WERI-Rb-1 (cell line): ENCODE data around the gene EZH1.
"Not testable (repeated sequence)": the region's sequence is repeated elsewhere in the genome, so short reads cannot be mapped to it uniquely, and the experiment has no call there.

Experiments
- DNase-seq: peaks from one replicate; pipeline ENCODE4 v3.0.0-alpha.2; 2020
- H3K27ac ChIP-seq: fragments of 250-450 bp; sonication (Bioruptor Pico); 2 replicates; pipeline ENCODE4 v1.5.1; 2020; ENCODE audit warnings: mild to moderate bottlenecking, moderate library complexity
- H3K27me3 ChIP-seq: fragments of 250-450 bp; sonication (Bioruptor Pico); 2 replicates; pipeline ENCODE4 v1.5.1; 2021; ENCODE audit warnings: mild to moderate bottlenecking, low read depth, moderate library complexity; ENCODE audit not compliant: insufficient read depth, severe bottlenecking
- H3K36me3 ChIP-seq: fragments of 250-450 bp; sonication (Bioruptor Pico); 2 replicates; pipeline ENCODE4 v1.5.1; 2020; ENCODE audit warnings: mild to moderate bottlenecking, moderate library complexity
- H3K4me3 ChIP-seq: 2 replicates; pipeline ENCODE4 v1.5.1; 2011; ENCODE audit warnings: low read depth, mild to moderate bottlenecking, control low read depth, low read length
- H3K9me3 ChIP-seq: fragments of 250-450 bp; sonication (Bioruptor Pico); 2 replicates; pipeline ENCODE4 v1.5.1; 2021; ENCODE audit warnings: mild to moderate bottlenecking, moderate library complexity; ENCODE audit not compliant: severe bottlenecking
- CTCF ChIP-seq: IDR thresholded peaks from 2 replicates; pipeline ENCODE4 v1.5.1; 2011; ENCODE audit warnings: low read depth, mild to moderate bottlenecking, control low read depth, inconsistent platforms, low read length

Gene EZH1

GRCh38 chr17:42669705-42669976, 75.2 kb downstream of the EZH1 start:
- TF ChIP-seq CTCF = no peak
- Histone ChIP-seq H3K27ac (no peak overlapping the region), H3K36me3 (peaks cover 86% of the 10 kb centered on the region), H3K27me3 (no peaks in the 10 kb centered on the region), H3K9me3 (no peaks in the 10 kb centered on the region), H3K4me3 (no peak overlapping the region)
- no peak for DNase-seq

- no peaks in the 10 kb centered on the region for H3K9me3 ChIP-seq
- H3K4me3 ChIP-seq = no peak overlapping the region
- no peak for TF ChIP-seq CTCF
- H3K27me3 ChIP-seq = no peaks in the 10 kb centered on the region
- DNase-seq = no peak
- H3K27ac ChIP-seq = no peak overlapping the region
- H3K36me3 ChIP-seq = peaks cover 80% of the 10 kb centered on the region
These were observed 77.5 kb downstream of the EZH1 start for GRCh38 chr17:42667088-42667951.

- H3K36me3 ChIP-seq = peaks cover 79% of the 10 kb centered on the region
- not testable (repeated sequence) for H3K27me3 ChIP-seq, H3K27ac ChIP-seq, H3K9me3 ChIP-seq, DNase-seq, H3K4me3 ChIP-seq
These were observed 78.7 kb downstream of the EZH1 start for GRCh38 chr17:42666126-42666525.

- H3K9me3 ChIP-seq = no peaks in the 10 kb centered on the region
- no peaks in the 10 kb centered on the region for H3K27me3 ChIP-seq
- peaks cover 76% of the 10 kb centered on the region for H3K36me3 ChIP-seq
- no peak for DNase-seq
- H3K27ac ChIP-seq = no peak overlapping the region
- TF ChIP-seq CTCF = no peak
- H3K4me3 ChIP-seq = no peak overlapping the region
These were observed 79.2 kb downstream of the EZH1 start for GRCh38 chr17:42665581-42666001.

GRCh38 chr17:42660692-42661345, 84.0 kb downstream of the EZH1 start:
- H3K4me3 ChIP-seq = no peak overlapping the region
- H3K36me3 ChIP-seq = peaks cover 34% of the 10 kb centered on the region
- H3K27ac ChIP-seq = no peak overlapping the region
- no peak for TF ChIP-seq CTCF
- H3K27me3 ChIP-seq = no peaks in the 10 kb centered on the region
- DNase-seq = no peak
- H3K9me3 ChIP-seq = peaks cover 5% of the 10 kb centered on the region

GRCh38 chr17:42659932-42660274, 84.9 kb downstream of the EZH1 start:
- H3K36me3 ChIP-seq = peaks cover 27% of the 10 kb centered on the region
- not testable (repeated sequence) for H3K27ac ChIP-seq, H3K4me3 ChIP-seq, H3K27me3 ChIP-seq, DNase-seq, H3K9me3 ChIP-seq
